Measurements from ENCODE around the gene ZNF423. TPM values are rescaled to one million over a fixed set of nuclear protein-coding genes. Genes with fewer than 3 reads are reported as not detected.

The ZNF423 gene
- total RNA-seq, 1 donor from 2014 or later = 11.9 TPM

GRCh38 chr16:49519741-49520140 lies 336.2 kb downstream of the ZNF423 start:
- H3K36me3 ChIP-seq = no peaks in the 10 kb centered on the region
- H3K27me3 ChIP-seq = no peaks in the 10 kb centered on the region
- no peak for DNase-seq
- H3K4me3 ChIP-seq = no peak overlapping the region
- no peak for TF ChIP-seq CTCF (IDR thresholded peaks at IDR 0.05)
- H3K9me3 ChIP-seq = no peaks in the 10 kb centered on the region
- no peak for ATAC-seq
- intact Hi-C loops (cut with DNase I) = no loop called here
- no peak overlapping the region for H3K27ac ChIP-seq
- H3K4me1 ChIP-seq = no peaks in the 10 kb centered on the region

GRCh38 chr16:49519008-49519656 lies 336.8 kb downstream of the ZNF423 start:
- ATAC-seq = no peak
- no peak overlapping the region for H3K27ac ChIP-seq

GRCh38 chr16:49516382-49517036 lies 339.4 kb downstream of the ZNF423 start:
- Histone ChIP-seq H3K36me3 (no peaks in the 10 kb centered on the region), H3K4me3 (no peak overlapping the region), H3K4me1 (no peaks in the 10 kb centered on the region), H3K27me3 (no peaks in the 10 kb centered on the region), H3K27ac (no peak overlapping the region), H3K9me3 (no peaks in the 10 kb centered on the region)
- intact Hi-C loops (cut with DNase I) = no loop called here
- TF ChIP-seq CTCF (IDR thresholded peaks at IDR 0.05) = no peak
- no peak for DNase-seq
- no peak for ATAC-seq

More at GRCh38 chr16:49519008-49519656, 336.8 kb downstream of the ZNF423 start:
- H3K27me3 ChIP-seq = no peaks in the 10 kb centered on the region
- H3K9me3 ChIP-seq = no peaks in the 10 kb centered on the region
- no peak for DNase-seq
- no peaks in the 10 kb centered on the region for H3K4me1 ChIP-seq
- H3K4me3 ChIP-seq = no peak overlapping the region
- intact Hi-C loops (cut with DNase I) = no loop called here
- H3K36me3 ChIP-seq = no peaks in the 10 kb centered on the region
- TF ChIP-seq CTCF (IDR thresholded peaks at IDR 0.05) = no peak

- intact Hi-C loops (cut with DNase I) = no loop called here
- Histone ChIP-seq H3K4me1 (no peaks in the 10 kb centered on the region), H3K27ac (no peak overlapping the region), H3K27me3 (no peaks in the 10 kb centered on the region), H3K36me3 (no peaks in the 10 kb centered on the region), H3K9me3 (no peaks in the 10 kb centered on the region), H3K4me3 (no peak overlapping the region)
- ATAC-seq = no peak
- DNase-seq = no peak
- no peak for TF ChIP-seq CTCF (IDR thresholded peaks at IDR 0.05)
Observed at GRCh38 chr16:49515861-49516260, 340.1 kb downstream of the ZNF423 start.

- Histone ChIP-seq H3K27me3 (no peaks in the 10 kb centered on the region), H3K36me3 (no peaks in the 10 kb centered on the region), H3K9me3 (no peaks in the 10 kb centered on the region), H3K4me1 (no peaks in the 10 kb centered on the region), H3K27ac (no peak overlapping the region), H3K4me3 (no peak overlapping the region)
- no peak for TF ChIP-seq CTCF (IDR thresholded peaks at IDR 0.05)
- ATAC-seq (no peak), DNase-seq (peak; percentile 20)
- intact Hi-C loops (cut with DNase I) = no loop called here
Observed at GRCh38 chr16:49515016-49515565, 340.8 kb downstream of the ZNF423 start.
